NT2/D1 (cell line): ENCODE results near the gene DOCK9.
"Not testable (repeated sequence)": the region's sequence is repeated elsewhere in the genome, so short reads cannot be mapped to it uniquely, and the experiment has no call there.

Experiments
- DNase-seq: peaks from one replicate; pipeline ENCODE4 v3.0.0-alpha.2; 2011; ENCODE audit warnings: low read depth, low spot score
- H3K27me3 ChIP-seq: 2 replicates; pipeline ENCODE4 v1.6.0; 2011; ENCODE audit warnings: mild to moderate bottlenecking; ENCODE audit not compliant: insufficient read length, insufficient read depth
- H3K36me3 ChIP-seq: 2 replicates; pipeline ENCODE4 v1.6.1; 2011; ENCODE audit warnings: mild to moderate bottlenecking, low read length, mixed read lengths; ENCODE audit not compliant: insufficient read depth, insufficient read length
- H3K4me1 ChIP-seq: 2 replicates; pipeline ENCODE4 v1.5.1; 2011; ENCODE audit not compliant: insufficient read depth, insufficient read length
- H3K4me3 ChIP-seq: 2 replicates; pipeline ENCODE4 v1.5.1; 2011; ENCODE audit warnings: low read depth; ENCODE audit not compliant: insufficient read length
- H3K9ac ChIP-seq: 2 replicates; pipeline ENCODE4 v1.6.0; 2011; ENCODE audit warnings: low read depth; ENCODE audit not compliant: insufficient read length
- H3K9me3 ChIP-seq: 2 replicates; pipeline ENCODE4 v1.5.1; 2011; ENCODE audit warnings: mild to moderate bottlenecking, low read length; ENCODE audit not compliant: insufficient read depth
- SUZ12 ChIP-seq: IDR thresholded peaks from 2 replicates; pipeline ENCODE4 v1.6.1; 2011; ENCODE audit not compliant: insufficient read length, insufficient read depth; ENCODE audit errors: extremely low read depth
- YY1 ChIP-seq: IDR thresholded peaks from 2 replicates; pipeline ENCODE4 v1.6.1; 2011; ENCODE audit not compliant: insufficient read length, insufficient read depth
- ZNF274 ChIP-seq: IDR thresholded peaks from 2 replicates; pipeline ENCODE4 v1.6.1; 2011; ENCODE audit warnings: mild to moderate bottlenecking, low read depth, low read length

Gene DOCK9

GRCh38 chr13:98906746-98907502, 70.9 kb downstream of the DOCK9 start:
- H3K9ac ChIP-seq = no peak overlapping the region
- no peaks in the 10 kb centered on the region for H3K4me1 ChIP-seq
- TF ChIP-seq SUZ12 = no peak
- TF ChIP-seq ZNF274 = no peak
- TF ChIP-seq YY1 = no peak
- no peaks in the 10 kb centered on the region for H3K27me3 ChIP-seq
- H3K36me3 ChIP-seq = no peaks in the 10 kb centered on the region
- H3K9me3 ChIP-seq = no peaks in the 10 kb centered on the region
- no peak for DNase-seq
- H3K4me3 ChIP-seq = no peak overlapping the region

GRCh38 chr13:98905199-98905598, 72.7 kb downstream of the DOCK9 start:
- no peak for TF ChIP-seq YY1
- TF ChIP-seq ZNF274 = no peak
- TF ChIP-seq SUZ12 = no peak

DNA sequence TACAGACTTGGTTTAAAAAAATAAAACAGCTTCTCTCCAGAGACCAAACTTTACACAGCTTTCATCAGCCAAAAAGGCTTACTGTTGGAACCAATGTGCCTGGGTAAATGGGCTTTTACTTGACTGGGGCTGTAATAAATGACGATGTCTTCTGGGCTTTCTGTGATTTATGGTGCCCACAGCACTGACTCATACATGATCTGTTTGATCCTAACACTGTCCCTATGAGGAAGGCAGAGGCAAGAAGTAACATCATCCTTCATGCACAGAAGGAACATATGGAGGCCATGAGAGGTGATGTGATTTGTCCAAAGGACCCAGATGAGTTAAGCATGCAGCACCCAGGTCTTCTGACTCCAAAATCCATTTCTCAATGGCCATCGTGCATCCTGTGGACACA, 77.4 kb downstream of the DOCK9 start:
- no peak overlapping the region for H3K9ac ChIP-seq
- no peaks in the 10 kb centered on the region for H3K4me1 ChIP-seq
- no peak for TF ChIP-seq YY1
- TF ChIP-seq ZNF274 = no peak
- no peak for TF ChIP-seq SUZ12
- H3K36me3 ChIP-seq = no peaks in the 10 kb centered on the region
- H3K4me3 ChIP-seq = no peak overlapping the region
- no peaks in the 10 kb centered on the region for H3K27me3 ChIP-seq
- H3K9me3 ChIP-seq = no peaks in the 10 kb centered on the region
- DNase-seq = no peak

More at GRCh38 chr13:98905199-98905598, 72.7 kb downstream of the DOCK9 start:
- Histone ChIP-seq H3K27me3 (no peaks in the 10 kb centered on the region), H3K9me3 (no peaks in the 10 kb centered on the region), H3K4me3 (no peak overlapping the region), H3K4me1 (no peaks in the 10 kb centered on the region), H3K36me3 (no peaks in the 10 kb centered on the region), H3K9ac (no peak overlapping the region)
- DNase-seq = no peak

- no peaks in the 10 kb centered on the region for H3K36me3 ChIP-seq
- TF ChIP-seq SUZ12 (no peak), YY1 (no peak), ZNF274 (no peak)
- H3K9me3 ChIP-seq = no peaks in the 10 kb centered on the region
- H3K4me1 ChIP-seq = no peaks in the 10 kb centered on the region
- H3K9ac ChIP-seq = no peak overlapping the region
- H3K4me3 ChIP-seq = no peak overlapping the region
- DNase-seq = no peak
- H3K27me3 ChIP-seq = no peaks in the 10 kb centered on the region
These were observed 80.2 kb downstream of the DOCK9 start for GRCh38 chr13:98897706-98898105.

DNA sequence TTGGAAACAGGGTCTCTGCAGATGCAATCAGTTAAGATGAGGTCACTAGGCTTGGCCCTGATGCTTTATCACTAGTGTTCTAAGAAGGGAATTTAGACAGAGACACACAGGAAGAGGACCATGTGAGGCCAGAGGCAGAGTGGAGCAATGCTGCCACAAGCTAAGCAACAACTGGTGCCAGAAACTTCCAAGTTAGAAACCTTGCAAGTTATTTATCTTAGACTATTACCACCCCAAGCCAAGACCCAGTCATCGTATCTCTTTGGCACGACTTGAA, 81.1 kb downstream of the DOCK9 start:
- no peak for DNase-seq
- no peak for TF ChIP-seq SUZ12
- Histone ChIP-seq H3K36me3 (no peaks in the 10 kb centered on the region), H3K27me3 (no peaks in the 10 kb centered on the region), H3K9ac (no peak overlapping the region), H3K4me1 (no peaks in the 10 kb centered on the region), H3K4me3 (no peak overlapping the region), H3K9me3 (no peaks in the 10 kb centered on the region)

DNA sequence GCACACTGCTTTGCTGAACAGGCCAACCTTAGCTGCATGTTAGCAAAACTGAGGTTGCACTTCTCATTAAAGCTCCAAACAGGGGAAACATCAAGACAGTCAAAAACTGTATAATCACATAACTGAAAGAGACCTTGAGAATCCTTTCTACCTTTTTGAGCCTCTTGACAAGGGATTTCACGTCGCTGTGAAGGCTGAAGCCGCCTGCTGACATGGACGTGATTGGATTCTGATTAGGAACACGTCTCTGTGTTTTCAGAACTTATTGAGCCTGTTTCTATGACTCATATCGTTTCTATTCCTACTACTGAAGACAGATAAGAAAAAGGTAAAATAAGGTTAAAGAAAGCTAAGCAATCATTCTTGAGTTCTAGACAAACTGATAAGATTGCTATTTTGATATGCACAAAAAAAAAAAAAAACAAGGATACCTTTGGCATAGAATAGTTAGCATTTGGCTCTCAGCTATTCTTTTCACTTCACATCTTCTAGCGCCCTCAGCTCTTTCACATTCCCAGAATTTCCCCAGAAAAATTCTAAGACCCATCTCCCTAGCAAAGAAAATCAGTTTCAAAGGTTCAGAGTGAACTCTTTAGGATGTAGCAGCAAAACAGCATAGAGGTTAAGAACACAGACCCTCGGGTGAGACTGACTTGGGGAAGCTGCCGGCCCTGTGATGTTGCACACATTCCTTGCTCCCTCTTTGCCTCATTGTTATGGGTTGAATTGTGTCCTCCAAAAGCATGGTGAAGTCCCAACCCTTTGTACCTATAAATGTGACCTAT, 81.6 kb downstream of the DOCK9 start:
- no peak overlapping the region for H3K9ac ChIP-seq
- TF ChIP-seq ZNF274 = no peak
- TF ChIP-seq YY1 = no peak
- TF ChIP-seq SUZ12 = no peak
- H3K9me3 ChIP-seq = no peaks in the 10 kb centered on the region
- H3K4me3 ChIP-seq = no peak overlapping the region
- no peak for DNase-seq
- no peaks in the 10 kb centered on the region for H3K36me3 ChIP-seq
- H3K27me3 ChIP-seq = no peaks in the 10 kb centered on the region
- H3K4me1 ChIP-seq = no peaks in the 10 kb centered on the region

- H3K9me3 ChIP-seq, H3K27me3 ChIP-seq, H3K36me3 ChIP-seq, H3K9ac ChIP-seq, DNase-seq, H3K4me3 ChIP-seq, H3K4me1 ChIP-seq: not testable (repeated sequence)
These were observed 83.0 kb downstream of the DOCK9 start for GRCh38 chr13:98894814-98895213.
